H1 (cell line): ENCODE measurements around the gene NAGA. TPM values are rescaled to one million over a fixed set of nuclear protein-coding genes. Genes with fewer than 3 reads are reported as not detected.

Source experiments
- CTCF ChIA-PET: fragments of 300-600 bp; sonication (Branson Sonifier 250); formaldehyde crosslinking; loops from one replicate; lab custom pipeline; 2021; ENCODE audit not compliant: partially characterized antibody; lab: Charles Lee
- POLR2A ChIA-PET: fragments of 300-600 bp; sonication (Branson Sonifier 250); formaldehyde crosslinking; loops from one replicate; lab custom pipeline; 2021; ENCODE audit warnings: inconsistent platforms; ENCODE audit not compliant: partially characterized antibody; lab: Charles Lee
- DNase-seq, 2 experiments: peaks; one replicate each; pipeline versions ENCODE4 v3.0.0 to v3.0.0-alpha.2; 2010 to 2022; ENCODE audit warnings: low spot score in 2 of 2, low read depth in 1 of 2, mixed read lengths in 1 of 2
- FAIRE-seq: peaks from 2 replicates; lab custom pipeline; 2011; peaks lifted over from hg19 to GRCh38; lab: Jason Lieb, UNC
- H2AFZ ChIP-seq: 2 replicates; pipeline ENCODE4 v1.8.1; 2012; ENCODE audit warnings: low read length, inconsistent platforms
- H2AK5ac ChIP-seq: 2 replicates; pipeline ENCODE4 v1.6.1; 2013; ENCODE audit warnings: low read depth, low read length
- H2BK120ac ChIP-seq: replicated peaks from 2 replicates; pipeline ENCODE3; 2013; ENCODE audit warnings: low read depth, low read length, inconsistent platforms
- H2BK12ac ChIP-seq: 2 replicates; pipeline ENCODE4 v1.6.1; 2013; ENCODE audit warnings: low read depth, low read length
- H2BK15ac ChIP-seq: 2 replicates; pipeline ENCODE4 v1.6.1; 2013; ENCODE audit warnings: low read length
- H2BK20ac ChIP-seq: 2 replicates; pipeline ENCODE4 v1.6.1; 2013; ENCODE audit warnings: low read length
- H2BK5ac ChIP-seq: 2 replicates; pipeline ENCODE4 v1.6.1; 2013; ENCODE audit warnings: low read depth, low read length
- H3K14ac ChIP-seq: 2 replicates; pipeline ENCODE4 v1.6.1; 2013; ENCODE audit warnings: inconsistent platforms; ENCODE audit not compliant: insufficient read length
- H3K18ac ChIP-seq: 2 replicates; pipeline ENCODE4 v1.6.1; 2013; ENCODE audit warnings: low read length; ENCODE audit errors: extremely low read depth
- H3K23ac ChIP-seq: 2 replicates; pipeline ENCODE4 v1.6.1; 2013; ENCODE audit warnings: inconsistent platforms; ENCODE audit not compliant: insufficient read length
- H3K23me2 ChIP-seq: 2 replicates; pipeline ENCODE4 v1.6.1; 2013; ENCODE audit warnings: low read depth, low read length
- H3K27ac ChIP-seq: 2 replicates; pipeline ENCODE4 v1.6.1; 2011; ENCODE audit warnings: low read depth, low read length, inconsistent platforms
- H3K27me3 ChIP-seq, 4 experiments: replicated peaks in 1 of 4; 1 replicate in 1 of 4; 2 replicates in 3 of 4; pipeline versions ENCODE4 v1.6.1 to v1.8.1; 2011 to 2013; ENCODE audit warnings: low read length in 3 of 4, mild to moderate bottlenecking in 3 of 4, inconsistent platforms in 2 of 4, mixed read lengths in 2 of 4, moderate library complexity in 1 of 4; ENCODE audit not compliant: control insufficient read depth in 3 of 4, insufficient read depth in 3 of 4; ENCODE audit errors: extremely low read depth in 1 of 4
- H3K36me3 ChIP-seq, 4 experiments: 2 replicates each; pipeline versions ENCODE4 v1.6.1 to v1.8.1; 2011 to 2013; ENCODE audit warnings: mild to moderate bottlenecking in 4 of 4, low read length in 3 of 4, moderate library complexity in 2 of 4, control low read depth in 1 of 4, inconsistent platforms in 1 of 4; ENCODE audit not compliant: insufficient read depth in 4 of 4, control insufficient read depth in 2 of 4
- H3K4ac ChIP-seq: replicated peaks from 2 replicates; pipeline ENCODE3; 2013; ENCODE audit warnings: low read length, low read depth, mixed read lengths, inconsistent platforms; ENCODE audit not compliant: insufficient read length
- H3K4me1 ChIP-seq, 4 experiments: replicated peaks in 1 of 4; 1 replicate in 1 of 4; 2 replicates in 3 of 4; pipeline versions ENCODE4 v1.6.1 to v1.8.1; 2011 to 2013; ENCODE audit warnings: low read length in 3 of 4, inconsistent platforms in 2 of 4, mixed read lengths in 1 of 4; ENCODE audit not compliant: insufficient read depth in 4 of 4, control insufficient read depth in 3 of 4
- H3K4me2 ChIP-seq, 2 experiments: 2 replicates each; pipeline versions ENCODE4 v1.6.1 to v1.8.1; 2011 to 2013; ENCODE audit warnings: low read depth in 2 of 2, low read length in 2 of 2, control low read depth in 1 of 2, inconsistent platforms in 1 of 2, mild to moderate bottlenecking in 1 of 2; ENCODE audit not compliant: insufficient read depth in 1 of 2
- H3K4me3 ChIP-seq, 4 experiments: fragments of 200-600, 300-600 bp in 1 of 4; sonication (generic), shearing (Covaris generic), sonication (Bioruptor Twin) in 1 of 4; 2 replicates each; pipeline versions ENCODE4 v1.5.1 to v1.8.1; 2011 to 2016; ENCODE audit warnings: low read length in 4 of 4, low read depth in 3 of 4, control low read depth in 2 of 4, inconsistent platforms in 2 of 4, mild to moderate bottlenecking in 2 of 4, mixed read lengths in 1 of 4, moderate library complexity in 1 of 4; ENCODE audit not compliant: insufficient read depth in 2 of 4; ENCODE audit errors: extremely low read depth in 1 of 4
- H3K56ac ChIP-seq: replicated peaks from 2 replicates; pipeline ENCODE3; 2013; ENCODE audit warnings: low read depth, mild to moderate bottlenecking, mixed read lengths, low read length, inconsistent platforms; ENCODE audit not compliant: insufficient read length
- H3K79me1 ChIP-seq: 2 replicates; pipeline ENCODE4 v1.6.1; 2013; ENCODE audit warnings: low read depth, low read length, control low read depth
- H3K79me2 ChIP-seq, 2 experiments: 2 replicates each; pipeline versions ENCODE4 v1.6.1 to v1.8.1; 2012 to 2013; ENCODE audit warnings: low read length in 2 of 2, mild to moderate bottlenecking in 2 of 2, inconsistent platforms in 1 of 2; ENCODE audit not compliant: insufficient read depth in 2 of 2, control insufficient read depth in 1 of 2
- H3K9ac ChIP-seq, 4 experiments: replicated peaks in 1 of 4; 1 replicate in 1 of 4; 2 replicates in 3 of 4; pipeline versions ENCODE4 v1.6.1 to v1.8.1; 2011 to 2013; ENCODE audit warnings: low read depth in 3 of 4, low read length in 3 of 4, control low read depth in 2 of 4, mild to moderate bottlenecking in 2 of 4, moderate library complexity in 2 of 4, inconsistent platforms in 1 of 4; ENCODE audit errors: extremely low read depth in 1 of 4
- H3K9me3 ChIP-seq, 2 experiments: 2 replicates each; pipeline versions ENCODE4 v1.6.1 to v1.8.1; 2012 to 2013; ENCODE audit warnings: mild to moderate bottlenecking in 2 of 2, moderate library complexity in 2 of 2, control low read depth in 1 of 2, inconsistent platforms in 1 of 2, low read depth in 1 of 2, low read length in 1 of 2, mixed read lengths in 1 of 2; ENCODE audit not compliant: insufficient read depth in 2 of 2
- H4K20me1 ChIP-seq, 2 experiments: replicated peaks in 1 of 2; 2 replicates each; pipeline versions ENCODE3 to v1.8.1; 2011 to 2013; ENCODE audit warnings: inconsistent platforms in 2 of 2, low read length in 2 of 2, mild to moderate bottlenecking in 1 of 2; ENCODE audit not compliant: insufficient read depth in 2 of 2, control insufficient read depth in 1 of 2
- H4K5ac ChIP-seq: 2 replicates; pipeline ENCODE4 v1.6.1; 2013; ENCODE audit warnings: low read length, low read depth, mixed read lengths, inconsistent platforms; ENCODE audit not compliant: insufficient read length
- H4K8ac ChIP-seq: 2 replicates; pipeline ENCODE4 v1.8.0; 2013; ENCODE audit warnings: mild to moderate bottlenecking, moderate library complexity, low read length, inconsistent platforms; ENCODE audit not compliant: insufficient read depth; ENCODE audit errors: extremely low read depth
- H4K91ac ChIP-seq: replicated peaks from 2 replicates; pipeline ENCODE3; 2013; ENCODE audit warnings: low read length, mixed read lengths, inconsistent platforms; ENCODE audit not compliant: insufficient read length
- CHD2 ChIP-seq: IDR thresholded peaks from 2 replicates; pipeline ENCODE4 v1.6.1; 2012; ENCODE audit warnings: low read length, improper control_type of control experiment
- CTBP2 ChIP-seq: IDR thresholded peaks from 2 replicates; pipeline ENCODE4 v1.7.0; 2011; ENCODE audit warnings: borderline replicate concordance, mild to moderate bottlenecking, moderate library complexity, mixed read lengths, low read length; ENCODE audit not compliant: insufficient read depth, insufficient read length
- RAD21 ChIP-seq, 2 experiments: IDR thresholded peaks in 1 of 2; conservative IDR thresholded peaks in 1 of 2; 2 replicates each; pipeline ENCODE4 v1.6.1; 2011; ENCODE audit warnings: low read depth in 2 of 2, low read length in 2 of 2, improper control_type of control experiment in 1 of 2, inconsistent platforms in 1 of 2, mild to moderate bottlenecking in 1 of 2, moderate library complexity in 1 of 2
- RNF2 ChIP-seq: fragments of 200-900, 300-1000 bp; sonication (generic); IDR thresholded peaks from 2 replicates; pipeline ENCODE4 v1.7.1; 2016; ENCODE audit warnings: borderline replicate concordance, low read depth, mild to moderate bottlenecking, antibody characterized with exemption, low read length; ENCODE audit not compliant: poor library complexity, severe bottlenecking; ENCODE audit errors: missing control alignments
- SIRT6 ChIP-seq: IDR thresholded peaks from one replicate; pipeline ENCODE4 v1.7.1; 2012; ENCODE audit warnings: low read length, inconsistent platforms
- WGBS, 2 experiments: shearing (Covaris generic) in 1 of 2; methylation state at CpG; one replicate each; pipeline versions ENCODE4 v1.1.6 to v1.1.7; 2013 to 2015; ENCODE audit warnings: low lambda C conversion rate in 2 of 2, mixed read lengths in 2 of 2, inconsistent platforms in 1 of 2, low coverage in 1 of 2, missing lambda C conversion rate in 1 of 2; ENCODE audit not compliant: insufficient replicate concordance in 2 of 2, insufficient coverage in 1 of 2, insufficient read length in 1 of 2; ENCODE audit errors: extremely low coverage in 1 of 2, missing lambda C conversion rate in 1 of 2; 5-methylcytosine and 5-hydroxymethylcytosine counted together
- polyA plus RNA-seq, 7 experiments: library from polyadenylated mRNA; depleted of rRNA in 3 of 7; stranded (reverse) in 5 of 7; unstranded in 2 of 7; fragments of >200 nt in 5 of 7; fragments of 200-250 nt in 2 of 7; gene quantifications; 1 replicate in 5 of 7; 2 replicates in 1 of 7; 4 replicates in 1 of 7; pipeline versions ENCODE4 v1.2.1 to v1.2.3, GENCODE V29; 2011 to 2013; ENCODE audit warnings: missing spikeins in 2 of 7, mixed read lengths in 2 of 7
- total RNA-seq: library from RNA; stranded (reverse); fragmentation: NEBNext Ultra II Directional; extraction: Animal tissue kit (Norgen Biotek cat#: 25700); gene quantifications from 2 replicates; pipeline ENCODE4 v1.2.1, GENCODE V29; 2021
- TF ChIP-seq, protein P1 (sequence below), 3 experiments: IDR thresholded peaks; 1 replicate in 2 of 3; 2 replicates in 1 of 3; pipeline versions ENCODE4 v1.5.1 to v1.6.1; 2011; ENCODE audit warnings: low read length in 3 of 3, mild to moderate bottlenecking in 3 of 3, inconsistent platforms in 2 of 3, low read depth in 1 of 3, moderate library complexity in 1 of 3; ENCODE audit not compliant: insufficient read depth in 1 of 3; ENCODE audit errors: control extremely low read depth in 1 of 3

Gene NAGA
- total and polyA plus RNA-seq, 2 of the 8 experiments (the other 6 are each of a cell fraction or from before 2014, with no cell fraction given): 14.8 to 30.7 TPM

DNA sequence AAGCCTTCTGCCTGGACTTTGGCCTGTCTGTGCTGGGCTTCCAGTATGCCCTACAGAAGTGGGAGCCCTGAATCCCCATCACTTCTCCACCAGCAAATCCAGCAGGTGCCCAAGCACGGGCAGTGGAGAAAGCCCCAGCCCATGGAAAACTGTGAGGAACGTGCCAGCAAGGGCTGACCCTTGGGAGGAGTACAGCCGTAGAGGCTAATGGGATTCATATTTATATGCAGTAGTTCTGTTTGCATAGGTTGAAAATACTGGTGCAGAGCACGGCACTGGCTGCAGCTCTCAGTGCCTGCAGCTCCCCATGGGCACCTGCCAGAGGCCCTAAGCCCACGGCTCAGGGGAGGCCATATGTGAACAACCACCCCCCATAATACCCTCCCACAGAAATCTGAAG lies 10.1 kb downstream of the NAGA start:
- no peak overlapping the region for H4K8ac ChIP-seq
- H3K23ac ChIP-seq: no peak overlapping the region
- no peak overlapping the region for H2BK15ac ChIP-seq
- no peak overlapping the region for H3K4me3 ChIP-seq
- H4K5ac ChIP-seq: no peak overlapping the region
- H2BK5ac ChIP-seq: no peak overlapping the region
- H3K79me2 ChIP-seq: no peaks in the 10 kb centered on the region
- DNase-seq (peak in 1 of 2 experiments; percentile 14), FAIRE-seq (no peak)
- H3K27me3 ChIP-seq: no peaks in the 10 kb centered on the region
- H4K20me1 ChIP-seq: peaks cover 0 to 3% of the 10 kb centered on the region in 2 experiments
- H3K36me3 ChIP-seq: peaks cover 0 to 10% (median 6%) of the 10 kb centered on the region in 4 experiments; a peak in 4 of 8 replicates
- POLR2A ChIA-PET: interaction anchor here (1.4 to 1.5 kb wide), 2 partner anchors 9 to 16 kb away, joined by 3 to 5 read pairs; no protein-coding TSS in a partner anchor
- no peak overlapping the region for H2BK20ac ChIP-seq
- H3K27ac ChIP-seq: no peak overlapping the region
- no peak overlapping the region for H3K14ac ChIP-seq
- no peak overlapping the region for H2BK120ac ChIP-seq
- no peak overlapping the region for H2BK12ac ChIP-seq
- H3K4me2 ChIP-seq: no peak overlapping the region
- H3K56ac ChIP-seq: no peak overlapping the region
- no peak overlapping the region for H3K9ac ChIP-seq
- H3K79me1 ChIP-seq: no peaks in the 10 kb centered on the region
- peaks cover 0 to 8% (median 4%) of the 10 kb centered on the region in 4 experiments; a peak in 4 of 7 replicates for H3K4me1 ChIP-seq
- H2AFZ ChIP-seq: no peak overlapping the region
- no peak overlapping the region for H3K4ac ChIP-seq
- no peaks in the 10 kb centered on the region for H3K23me2 ChIP-seq
- 94% methylated on average over 5 of the region's 5 CpGs; no CpG with 5 or more reads in 1 of the 2 experiments for WGBS, 2 experiments
- CTCF ChIA-PET: interaction anchor here (1.0 to 1.4 kb wide), 2 partner anchors 52 to 95 kb away, joined by 3 to 4 read pairs; no protein-coding TSS in a partner anchor
- TF ChIP-seq SIRT6: no peak
- TF ChIP-seq, protein P1, sequence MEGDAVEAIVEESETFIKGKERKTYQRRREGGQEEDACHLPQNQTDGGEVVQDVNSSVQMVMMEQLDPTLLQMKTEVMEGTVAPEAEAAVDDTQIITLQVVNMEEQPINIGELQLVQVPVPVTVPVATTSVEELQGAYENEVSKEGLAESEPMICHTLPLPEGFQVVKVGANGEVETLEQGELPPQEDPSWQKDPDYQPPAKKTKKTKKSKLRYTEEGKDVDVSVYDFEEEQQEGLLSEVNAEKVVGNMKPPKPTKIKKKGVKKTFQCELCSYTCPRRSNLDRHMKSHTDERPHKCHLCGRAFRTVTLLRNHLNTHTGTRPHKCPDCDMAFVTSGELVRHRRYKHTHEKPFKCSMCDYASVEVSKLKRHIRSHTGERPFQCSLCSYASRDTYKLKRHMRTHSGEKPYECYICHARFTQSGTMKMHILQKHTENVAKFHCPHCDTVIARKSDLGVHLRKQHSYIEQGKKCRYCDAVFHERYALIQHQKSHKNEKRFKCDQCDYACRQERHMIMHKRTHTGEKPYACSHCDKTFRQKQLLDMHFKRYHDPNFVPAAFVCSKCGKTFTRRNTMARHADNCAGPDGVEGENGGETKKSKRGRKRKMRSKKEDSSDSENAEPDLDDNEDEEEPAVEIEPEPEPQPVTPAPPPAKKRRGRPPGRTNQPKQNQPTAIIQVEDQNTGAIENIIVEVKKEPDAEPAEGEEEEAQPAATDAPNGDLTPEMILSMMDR (IDR thresholded peaks at IDR 0.05; ENCODE audit: control extremely low read depth in 1 of 3, insufficient read depth in 1 of 3, low read depth in 1 of 3, low read length in 3 of 3): no peak
- TF ChIP-seq CHD2: no peak
- no peak for TF ChIP-seq CTBP2
- TF ChIP-seq RNF2: no peak
- no peak for TF ChIP-seq RAD21 (IDR thresholded peaks at IDR 0.05 in 1 of 2, conservative IDR thresholded peaks at IDR 0.05 in 1 of 2; ENCODE audit: low read depth in 2 of 2, low read length in 2 of 2)
- H2AK5ac ChIP-seq: no peak overlapping the region
- no peak overlapping the region for H4K91ac ChIP-seq
- no peak overlapping the region for H3K18ac ChIP-seq
- H3K9me3 ChIP-seq: peaks cover 7 to 8% of the 10 kb centered on the region in 2 experiments; a peak in 2 of 4 replicates
